HEK293 (cell line): ENCODE results near the gene IFT122.

Experiments used
- SALL2 ChIP-seq: fragments of 450-650 bp; formaldehyde crosslinking; IDR thresholded peaks from 2 replicates; pipeline ENCODE4 v1.5.0; 2017; ENCODE audit warnings: missing biosample characterization, mild to moderate bottlenecking, missing genetic modification characterization, borderline replicate concordance
- ZNF146 ChIP-seq: fragments of 450-650 bp; formaldehyde crosslinking; IDR thresholded peaks from 2 replicates; pipeline ENCODE4 v1.5.1; 2016; ENCODE audit warnings: missing biosample characterization, missing genetic modification characterization
- ZNF274 ChIP-seq, 2 experiments: fragments of 200-500 bp in 1 of 2; fragments of 450-650 bp in 1 of 2; sonication (Bioruptor generic) in 1 of 2; formaldehyde crosslinking in 1 of 2; IDR thresholded peaks; 2 replicates each; pipeline versions ENCODE4 v1.5.1 to v1.6.1; 2014 to 2016; ENCODE audit warnings: borderline replicate concordance in 1 of 2, inconsistent platforms in 1 of 2, low read length in 1 of 2, missing biosample characterization in 1 of 2, missing genetic modification characterization in 1 of 2
- TF ChIP-seq, protein P1 (sequence below): fragments of 450-650 bp; formaldehyde crosslinking; conservative IDR thresholded peaks from 2 replicates; pipeline ENCODE4 v1.5.1; 2016; ENCODE audit warnings: low read depth, missing biosample characterization, missing genetic modification characterization
- TF ChIP-seq, protein P2 (sequence below): fragments of 450-650 bp; formaldehyde crosslinking; IDR thresholded peaks from 2 replicates; pipeline ENCODE4 v1.5.1; 2016; ENCODE audit warnings: missing biosample characterization, missing genetic modification characterization

GRCh38 chr3:129460572-129460971, 20.5 kb downstream of the IFT122 start:
- no peak for TF ChIP-seq ZNF274 (IDR thresholded peaks at IDR 0.05; ENCODE audit: low read length)
- no peak for TF ChIP-seq ZNF274 (tag by site-specific recombination; IDR thresholded peaks at IDR 0.05; ENCODE audit: borderline replicate concordance)
- TF ChIP-seq, protein P1, sequence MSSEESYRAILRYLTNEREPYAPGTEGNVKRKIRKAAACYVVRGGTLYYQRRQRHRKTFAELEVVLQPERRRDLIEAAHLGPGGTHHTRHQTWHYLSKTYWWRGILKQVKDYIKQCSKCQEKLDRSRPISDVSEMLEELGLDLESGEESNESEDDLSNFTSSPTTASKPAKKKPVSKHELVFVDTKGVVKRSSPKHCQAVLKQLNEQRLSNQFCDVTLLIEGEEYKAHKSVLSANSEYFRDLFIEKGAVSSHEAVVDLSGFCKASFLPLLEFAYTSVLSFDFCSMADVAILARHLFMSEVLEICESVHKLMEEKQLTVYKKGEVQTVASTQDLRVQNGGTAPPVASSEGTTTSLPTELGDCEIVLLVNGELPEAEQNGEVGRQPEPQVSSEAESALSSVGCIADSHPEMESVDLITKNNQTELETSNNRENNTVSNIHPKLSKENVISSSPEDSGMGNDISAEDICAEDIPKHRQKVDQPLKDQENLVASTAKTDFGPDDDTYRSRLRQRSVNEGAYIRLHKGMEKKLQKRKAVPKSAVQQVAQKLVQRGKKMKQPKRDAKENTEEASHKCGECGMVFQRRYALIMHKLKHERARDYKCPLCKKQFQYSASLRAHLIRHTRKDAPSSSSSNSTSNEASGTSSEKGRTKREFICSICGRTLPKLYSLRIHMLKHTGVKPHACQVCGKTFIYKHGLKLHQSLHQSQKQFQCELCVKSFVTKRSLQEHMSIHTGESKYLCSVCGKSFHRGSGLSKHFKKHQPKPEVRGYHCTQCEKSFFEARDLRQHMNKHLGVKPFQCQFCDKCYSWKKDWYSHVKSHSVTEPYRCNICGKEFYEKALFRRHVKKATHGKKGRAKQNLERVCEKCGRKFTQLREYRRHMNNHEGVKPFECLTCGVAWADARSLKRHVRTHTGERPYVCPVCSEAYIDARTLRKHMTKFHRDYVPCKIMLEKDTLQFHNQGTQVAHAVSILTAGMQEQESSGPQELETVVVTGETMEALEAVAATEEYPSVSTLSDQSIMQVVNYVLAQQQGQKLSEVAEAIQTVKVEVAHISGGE = no peak
- TF ChIP-seq, protein P2, sequence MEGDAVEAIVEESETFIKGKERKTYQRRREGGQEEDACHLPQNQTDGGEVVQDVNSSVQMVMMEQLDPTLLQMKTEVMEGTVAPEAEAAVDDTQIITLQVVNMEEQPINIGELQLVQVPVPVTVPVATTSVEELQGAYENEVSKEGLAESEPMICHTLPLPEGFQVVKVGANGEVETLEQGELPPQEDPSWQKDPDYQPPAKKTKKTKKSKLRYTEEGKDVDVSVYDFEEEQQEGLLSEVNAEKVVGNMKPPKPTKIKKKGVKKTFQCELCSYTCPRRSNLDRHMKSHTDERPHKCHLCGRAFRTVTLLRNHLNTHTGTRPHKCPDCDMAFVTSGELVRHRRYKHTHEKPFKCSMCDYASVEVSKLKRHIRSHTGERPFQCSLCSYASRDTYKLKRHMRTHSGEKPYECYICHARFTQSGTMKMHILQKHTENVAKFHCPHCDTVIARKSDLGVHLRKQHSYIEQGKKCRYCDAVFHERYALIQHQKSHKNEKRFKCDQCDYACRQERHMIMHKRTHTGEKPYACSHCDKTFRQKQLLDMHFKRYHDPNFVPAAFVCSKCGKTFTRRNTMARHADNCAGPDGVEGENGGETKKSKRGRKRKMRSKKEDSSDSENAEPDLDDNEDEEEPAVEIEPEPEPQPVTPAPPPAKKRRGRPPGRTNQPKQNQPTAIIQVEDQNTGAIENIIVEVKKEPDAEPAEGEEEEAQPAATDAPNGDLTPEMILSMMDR = no peak
- no peak for TF ChIP-seq SALL2 (tag by site-specific recombination)
- TF ChIP-seq ZNF146 (tag by site-specific recombination) = no peak
